Renal cortex interstitium (tissue), 11 donors: ENCODE data around the gene RASGEF1C. TPM values are rescaled to one million over a fixed set of nuclear protein-coding genes. Genes with fewer than 3 reads are reported as not detected.
"Not testable (repeated sequence)": the region's sequence is repeated elsewhere in the genome, so short reads cannot be mapped to it uniquely, and the experiment has no call there.

Experiments used
- DNase-seq, 11 donors: peaks; one replicate each; pipeline ENCODE4 v3.0.0-alpha.2; 2013; ENCODE audit warnings: low read depth in 9 of 11, low spot score in 4 of 11; ENCODE audit errors: extremely low read depth in 1 of 11
- polyA plus RNA-seq, 3 donors: library from polyadenylated mRNA; unstranded; fragments of 120-200 nt; gene quantifications; one replicate each; pipeline ENCODE4 v1.2.1, GENCODE V29; 2013; ENCODE audit not compliant: insufficient read length in 3 of 3

Gene RASGEF1C
- polyA plus RNA-seq, 3 donors, result 0.36 to 0.76 (median 0.57) TPM

GRCh38 chr5:180097926-180098325 lies 111.1 kb downstream of the RASGEF1C start:
- no peak for DNase-seq

- no peak for DNase-seq
These were observed 111.7 kb downstream of the RASGEF1C start for GRCh38 chr5:180097163-180097894.

DNA sequence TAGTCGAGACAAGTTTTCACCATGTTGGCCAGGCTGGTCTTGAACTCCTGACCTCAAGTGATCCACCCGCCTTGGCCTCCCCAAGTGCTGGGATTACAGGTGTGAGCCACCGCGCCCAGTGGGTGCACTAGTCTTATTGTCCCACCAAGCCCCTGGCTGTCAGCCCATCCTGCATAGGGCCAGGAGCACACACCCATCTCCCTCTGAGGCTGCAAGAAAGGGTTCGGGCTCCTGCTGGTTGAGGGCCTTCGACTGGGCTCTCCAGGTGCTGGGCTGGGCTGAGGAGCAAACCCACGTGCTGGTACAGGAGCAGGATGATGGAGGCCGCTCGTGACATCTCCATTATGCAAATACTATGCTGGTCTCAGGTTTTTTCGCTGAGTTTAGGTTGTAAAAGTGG lies 112.4 kb downstream of the RASGEF1C start:
- DNase-seq, result no peak

GRCh38 chr5:180095545-180095944 lies 113.5 kb downstream of the RASGEF1C start:
- DNase-seq, result no peak

- DNase-seq, result no peak
These were observed 115.2 kb downstream of the RASGEF1C start for GRCh38 chr5:180093651-180094382.

DNA sequence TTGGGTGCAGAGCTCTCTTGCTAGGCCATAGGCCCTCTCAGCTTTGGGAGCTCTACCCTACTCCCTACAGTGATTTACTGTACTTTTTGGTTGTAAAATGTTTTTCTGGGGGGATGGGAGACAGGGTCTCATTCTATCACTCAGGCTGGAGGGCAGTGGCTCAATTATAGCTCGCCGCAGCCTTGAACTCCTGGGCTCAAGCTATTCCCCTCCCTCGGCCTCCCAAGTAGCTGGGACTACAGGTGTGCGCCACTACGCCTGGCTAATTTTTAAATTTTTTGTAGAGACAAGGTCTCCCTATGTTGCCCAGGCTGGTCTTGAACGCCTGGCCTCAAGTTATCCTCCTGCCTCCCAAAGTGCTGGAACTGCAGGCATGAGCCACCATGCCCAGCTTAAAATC lies 115.8 kb downstream of the RASGEF1C start:
- no peak for DNase-seq

DNA sequence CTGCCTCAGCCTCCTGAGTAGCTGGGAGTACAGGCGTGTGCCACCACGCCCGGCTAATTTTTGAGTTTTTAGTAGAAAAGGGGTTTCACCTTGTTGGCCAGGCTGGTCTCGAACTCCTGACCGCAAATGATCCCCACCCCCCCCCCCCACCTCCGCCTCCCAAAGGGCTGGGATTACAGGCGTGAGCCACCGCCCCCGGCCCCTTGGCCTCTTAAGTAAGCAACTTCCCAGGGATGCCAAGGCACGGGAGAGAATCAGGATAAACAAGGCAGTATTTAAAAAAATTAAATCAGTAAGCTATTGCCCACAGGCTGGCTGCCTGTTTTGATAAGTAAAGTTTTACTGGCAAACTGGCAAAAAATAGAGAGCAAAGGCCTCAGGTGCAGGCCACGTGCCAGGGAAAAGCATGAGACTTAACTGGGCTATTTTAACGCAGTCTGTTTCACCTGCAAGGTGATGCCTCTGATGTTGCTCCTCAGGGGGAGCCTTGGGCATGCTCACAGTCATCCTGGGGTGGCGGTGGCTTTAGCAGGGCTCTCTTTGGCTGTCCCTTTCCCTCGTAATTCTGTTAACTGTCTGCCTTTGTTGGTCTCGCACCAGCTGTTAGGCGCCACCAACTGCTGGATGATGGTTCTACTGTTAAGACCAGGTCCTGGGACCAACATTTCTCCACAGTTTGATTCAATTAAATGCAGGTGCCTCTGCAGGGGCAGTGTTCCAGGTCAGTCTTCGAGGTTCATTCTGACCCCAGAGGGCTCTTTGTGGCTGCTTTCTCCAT lies 118.1 kb downstream of the RASGEF1C start:
- DNase-seq, result peak in 3 of 11 donors; percentile 37 to 43 (median 42)

DNA sequence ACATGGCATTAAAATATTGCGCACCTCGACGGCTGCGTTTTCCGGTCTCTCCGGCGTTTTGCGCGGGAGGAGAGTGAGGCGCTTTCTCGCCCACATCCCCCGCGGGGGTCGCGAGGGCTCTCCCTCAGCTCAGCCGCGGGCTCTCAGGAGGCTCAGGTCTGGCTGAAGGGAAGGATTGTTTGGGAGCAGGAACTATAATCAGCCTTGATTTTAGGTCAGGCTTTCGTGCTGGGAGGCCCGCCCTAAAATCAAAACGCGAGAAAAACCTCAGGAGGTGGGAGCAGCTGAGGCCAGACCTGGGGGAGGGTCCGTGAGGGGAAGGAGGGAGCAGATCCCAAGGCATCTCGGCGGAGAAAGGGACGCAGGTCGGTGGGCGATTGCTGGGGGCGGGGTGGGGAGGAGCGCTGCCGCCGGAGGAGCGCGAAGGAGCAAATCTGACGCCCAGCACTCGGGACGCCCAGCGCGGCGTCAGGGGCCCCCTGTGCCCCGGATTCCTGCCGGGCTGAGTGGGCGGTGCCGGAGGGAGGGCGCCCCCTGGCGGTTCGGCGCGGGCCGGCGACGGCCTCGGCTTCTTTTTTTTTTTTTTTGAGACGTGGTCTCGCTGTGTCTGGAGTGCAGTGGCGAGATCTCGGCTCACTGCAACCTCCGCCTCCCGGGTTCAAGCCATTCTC lies 118.8 kb downstream of the RASGEF1C start:
- DNase-seq, result peak in 10 of 11 donors; percentile 57 to 78 (median 74)

DNA sequence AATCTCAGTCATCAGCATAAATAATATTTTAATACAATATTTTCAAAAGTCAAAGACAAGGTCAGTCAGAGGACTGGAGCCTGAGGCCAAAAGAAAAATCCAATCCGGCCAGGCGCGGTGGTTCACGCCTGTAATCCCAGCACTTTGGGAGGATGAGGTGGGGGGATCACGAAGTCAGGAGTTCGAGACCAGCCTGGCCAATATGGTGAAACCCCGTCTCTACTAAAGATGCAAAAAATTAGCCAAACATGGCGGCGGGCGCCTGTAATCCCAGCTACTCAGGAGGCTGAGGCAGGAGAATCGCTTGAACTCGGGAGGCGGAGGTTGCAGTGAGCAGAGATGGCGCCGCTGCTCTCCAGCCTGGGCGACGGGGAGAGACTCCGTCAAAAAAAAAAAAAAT lies 119.4 kb downstream of the RASGEF1C start:
- not testable (repeated sequence) for DNase-seq

DNA sequence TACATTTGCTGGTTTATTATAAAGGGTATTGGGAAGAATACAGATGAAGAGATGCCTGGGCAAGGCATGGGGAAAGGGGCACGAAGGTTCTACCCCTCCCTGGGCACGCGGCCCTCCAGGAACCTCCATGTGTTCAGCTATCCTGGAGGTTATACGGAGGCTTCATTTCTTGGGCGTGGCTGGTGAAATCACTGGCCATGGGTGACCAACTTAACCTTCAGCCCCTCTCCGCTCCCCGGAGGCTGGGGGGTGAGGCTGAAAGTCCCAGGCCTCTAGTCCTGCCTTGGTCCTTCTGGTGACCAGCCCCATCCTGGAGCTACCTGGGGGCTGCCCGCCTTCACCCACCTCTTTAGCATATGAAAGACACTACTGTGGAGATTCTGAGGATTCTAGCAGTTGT lies 120.5 kb downstream of the RASGEF1C start:
- no peak for DNase-seq

DNA sequence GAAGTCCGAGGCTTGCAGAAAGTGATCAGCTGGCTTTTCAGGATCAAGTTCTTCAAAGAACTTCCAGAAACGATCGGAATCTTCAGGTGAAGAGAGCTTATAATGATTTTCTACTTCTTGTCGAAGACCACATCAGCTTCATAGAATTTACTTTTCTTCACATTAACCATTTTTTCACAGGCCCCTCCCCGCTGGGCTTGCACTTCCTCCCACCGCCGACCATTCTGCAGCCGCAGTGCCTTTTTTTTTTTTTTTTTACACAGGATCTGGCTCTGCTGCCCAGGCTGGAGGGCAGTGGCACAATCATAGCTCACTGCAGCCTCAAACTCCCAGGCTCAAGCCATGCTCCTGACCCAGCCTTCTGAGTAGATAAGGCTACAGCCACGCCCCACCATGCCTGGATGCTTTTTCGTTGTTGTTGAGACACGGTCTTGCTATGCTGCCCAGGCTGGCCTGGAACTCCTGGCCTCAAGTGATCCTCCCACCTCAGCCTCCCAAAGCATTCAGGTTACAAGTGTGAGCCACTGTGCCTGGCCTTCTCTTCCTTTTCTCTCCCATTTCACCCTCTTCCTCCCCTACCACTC lies 122.1 kb downstream of the RASGEF1C start:
- DNase-seq, result no peak

GRCh38 chr5:180085837-180086236 lies 123.2 kb downstream of the RASGEF1C start:
- DNase-seq, result no peak

GRCh38 chr5:180084638-180085561 lies 124.1 kb downstream of the RASGEF1C start:
- peak in 1 of 11 donors; percentile 27 for DNase-seq

DNA sequence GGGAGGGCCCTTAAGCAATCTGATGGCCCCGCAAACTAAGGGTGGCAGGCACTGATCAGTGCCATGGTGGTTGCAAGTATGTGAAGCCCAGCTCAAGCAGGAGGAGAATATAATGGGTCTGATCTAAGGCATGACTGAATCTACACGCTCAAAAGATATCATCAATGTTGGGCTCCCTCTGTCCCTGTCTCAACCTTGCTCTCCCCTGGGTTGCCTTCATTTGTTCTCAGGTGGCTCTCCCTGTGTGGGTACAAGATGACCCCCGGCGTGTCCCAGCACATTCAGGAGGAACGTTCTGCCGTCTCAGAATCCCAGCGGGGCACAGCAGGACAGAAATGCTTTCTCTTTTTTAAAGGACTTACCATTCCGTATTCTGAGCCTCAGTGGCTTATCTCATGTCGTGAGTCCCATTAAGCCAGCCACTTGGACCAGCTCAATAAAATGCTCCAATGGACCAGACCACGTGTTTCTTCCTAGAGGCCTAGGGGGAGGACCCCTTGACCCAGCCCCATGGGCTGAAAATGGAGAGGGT lies 125.4 kb downstream of the RASGEF1C start:
- DNase-seq, result no peak

- DNase-seq, result no peak
These were observed 126.2 kb downstream of the RASGEF1C start for GRCh38 chr5:180082633-180083420.

DNA sequence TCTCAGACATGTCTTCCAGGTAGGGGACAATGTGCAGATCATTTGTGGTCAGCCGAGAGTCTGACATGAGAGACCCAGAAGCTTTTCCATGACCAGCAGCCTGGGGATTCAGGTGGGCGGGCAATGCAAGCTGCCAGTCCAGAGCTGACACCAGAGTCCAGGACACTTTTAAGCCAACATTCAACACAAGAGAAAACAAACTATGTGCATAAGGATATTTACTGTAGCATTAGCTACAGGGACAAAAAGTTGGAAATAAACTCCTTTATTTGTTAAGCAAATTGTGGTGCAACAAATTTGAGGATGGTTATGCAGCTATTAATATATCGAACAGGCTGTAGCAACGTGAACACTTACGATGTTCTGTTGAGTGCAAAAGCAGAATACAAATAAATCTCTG lies 127.5 kb downstream of the RASGEF1C start:
- DNase-seq, result no peak
